Adrenal gland (tissue), 12 donors: Measurements from ENCODE around the gene CCDC124. TPM values are rescaled to one million over a fixed set of nuclear protein-coding genes. Genes with fewer than 3 reads are reported as not detected.

ENCODE experiments used
- DNase-seq, 7 donors: peaks; one replicate each; pipeline ENCODE4 v3.0.0-alpha.2; 2019 to 2020
- H3K27ac ChIP-seq, 5 donors: fragments of 200-600 bp; sonication (generic) in 4 of 5; 1 replicate in 3 of 5; 2 replicates in 2 of 5; pipeline versions ENCODE4 v1.5.1 to v1.8.0; 2016 to 2020; ENCODE audit warnings: mild to moderate bottlenecking in 1 of 5
- H3K27me3 ChIP-seq: fragments of 200-600 bp; 2 replicates; pipeline ENCODE4 v1.8.0; 2021
- H3K36me3 ChIP-seq, 2 donors: fragments of 200-600 bp; replicated peaks in 1 of 2; 1 replicate in 1 of 2; 2 replicates in 1 of 2; pipeline versions ENCODE4 v1.5.1 to v1.8.0; 2018 to 2022
- H3K4me1 ChIP-seq, 2 donors: fragments of 200-600 bp; replicated peaks in 1 of 2; 1 replicate in 1 of 2; 2 replicates in 1 of 2; pipeline versions ENCODE4 v1.5.1 to v1.8.0; 2018 to 2021
- H3K4me3 ChIP-seq, 4 donors: fragments of 200-600 bp; sonication (generic) in 3 of 4; one replicate each; pipeline ENCODE4 v1.5.1; 2016 to 2018
- H3K9me3 ChIP-seq, 3 donors: fragments of 200-600 bp; sonication (generic) in 1 of 3; replicated peaks in 1 of 3; 1 replicate in 2 of 3; 2 replicates in 1 of 3; pipeline versions ENCODE4 v1.5.1 to v1.8.0; 2016 to 2021
- POLR2A ChIP-seq, 2 donors: fragments of 450-650 bp; IDR thresholded peaks; one replicate each; pipeline ENCODE4 v1.6.1; 2017; ENCODE audit warnings: antibody characterized with exemption in 2 of 2, mild to moderate bottlenecking in 2 of 2, moderate library complexity in 1 of 2
- WGBS, 4 donors: extraction: QIAGEN DNeasy Blood & Tissue Kit in 2 of 4; methylation state at CpG; one replicate each; pipeline versions ENCODE4 v1.1.5 to v1.1.7; 2013 to 2017; 5-methylcytosine and 5-hydroxymethylcytosine counted together
- intact Hi-C, 2 donors: fragments of 100-400 bp; cut with DNase I; formaldehyde crosslinking; loops; one replicate each; pipeline versions ENCODE4 v1.14.1 to v1.15.0; 2022 to 2023
- polyA plus RNA-seq, 3 donors: library from polyadenylated mRNA; stranded (reverse); fragments of 200-250 nt in 2 of 3; fragments of 350-450 nt in 1 of 3; fragmentation: Illumina TruSeq in 1 of 3; extraction: RNeasy Lipid Tissue Mini Kit (QIAGEN cat#74804) in 1 of 3; gene quantifications; one replicate each; pipeline ENCODE4 v1.2.3, GENCODE V29; 2013 to 2014
- total RNA-seq, 9 donors: library from RNA; depleted of rRNA in 4 of 9; stranded (reverse); fragments of >200 nt in 4 of 9; fragments of 120-200 nt in 1 of 9; fragmentation: NEBNext Ultra II Directional in 1 of 9; extraction: Animal tissue kit (Norgen Biotek cat#: 25700) in 1 of 9; gene quantifications; one replicate each; pipeline versions ENCODE4 v1.1.0 to v1.2.4, GENCODE V29; 2013 to 2023
- TF ChIP-seq, protein P1 (sequence below), 6 experiments: fragments of 450-650 bp in 4 of 6; fragments of 200-600 bp in 2 of 6; sonication (generic) in 1 of 6; IDR thresholded peaks; 1 replicate in 5 of 6; 2 replicates in 1 of 6; pipeline versions ENCODE4 v1.5.1 to v1.8.0; 2016 to 2021; ENCODE audit warnings: antibody characterized with exemption in 6 of 6, mild to moderate bottlenecking in 2 of 6, moderate library complexity in 1 of 6
- donor health status: healthy with polysubstance abuse.
- donor health status: Bipolar disorder and iron deficiency.
- donor health status: DM: yes; HTN: yes; CAD: no.
- donor health status: DM: no; HTN: no; CAD: no.
- donor health status: DM: no; HTN: no; CAD: no.
- donor health status: DM: yes; HTN: yes; CAD: no.

CCDC124 gene
- total and polyA plus RNA-seq, 12 donors, result 11.3 to 143 (median 65.9) TPM

DNA sequence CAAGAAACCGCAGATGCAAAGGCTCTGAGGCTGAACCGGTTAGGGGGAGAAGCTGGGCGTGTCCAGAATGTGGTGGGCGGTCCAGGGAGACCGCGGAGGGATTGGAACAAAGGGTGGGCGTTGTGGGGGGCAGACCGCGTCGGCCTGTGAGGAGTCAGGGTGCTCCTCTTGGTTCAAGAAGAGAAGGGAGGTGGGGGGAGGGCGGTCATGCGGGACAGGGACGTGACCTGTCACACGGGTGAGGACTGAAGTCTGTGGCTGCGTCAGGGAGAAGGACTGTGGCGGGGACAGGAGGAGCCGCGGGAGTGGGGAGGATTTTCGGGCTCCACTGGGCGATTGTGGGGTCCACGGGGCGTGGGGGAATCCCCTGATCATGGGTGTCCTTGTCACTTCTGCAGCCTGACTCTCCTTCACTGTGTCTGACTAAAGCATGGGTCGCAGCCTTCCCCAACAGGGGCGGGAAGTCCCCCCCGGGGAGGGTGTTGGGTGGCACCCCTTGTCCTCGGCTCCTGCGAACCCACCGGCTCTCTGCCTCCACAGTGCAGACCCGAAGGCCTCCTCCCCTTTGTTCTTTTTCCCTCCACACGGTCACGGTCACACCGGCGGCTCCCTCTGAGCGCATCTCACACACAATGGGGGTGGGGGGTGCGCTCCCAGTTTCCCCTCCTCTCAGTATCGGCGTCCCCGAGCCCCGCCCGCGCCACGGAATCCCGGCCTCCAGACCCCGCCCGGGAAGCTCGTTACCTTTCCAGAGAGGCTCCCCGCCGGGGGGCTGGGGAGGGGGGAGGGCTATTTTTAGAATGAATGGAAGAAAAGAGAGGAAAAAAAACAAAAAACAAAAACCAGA is 17.7 kb downstream of the CCDC124 start:
- peak in 1 of 7 donors; percentile 39 for DNase-seq
- Histone ChIP-seq H3K4me1 (peaks cover 0 to 41% of the 10 kb centered on the region in 2 donors), H3K9me3 (no peaks in the 10 kb centered on the region), H3K4me3 (no peak overlapping the region), H3K27ac (no peak overlapping the region), H3K36me3 (no peaks in the 10 kb centered on the region), H3K27me3 (peaks cover 44% of the 10 kb centered on the region)
- 3 to 5% (median 4%) methylated on average over 33 to 48 of the region's 48 CpGs for WGBS, 4 donors
- TF ChIP-seq, protein P1, sequence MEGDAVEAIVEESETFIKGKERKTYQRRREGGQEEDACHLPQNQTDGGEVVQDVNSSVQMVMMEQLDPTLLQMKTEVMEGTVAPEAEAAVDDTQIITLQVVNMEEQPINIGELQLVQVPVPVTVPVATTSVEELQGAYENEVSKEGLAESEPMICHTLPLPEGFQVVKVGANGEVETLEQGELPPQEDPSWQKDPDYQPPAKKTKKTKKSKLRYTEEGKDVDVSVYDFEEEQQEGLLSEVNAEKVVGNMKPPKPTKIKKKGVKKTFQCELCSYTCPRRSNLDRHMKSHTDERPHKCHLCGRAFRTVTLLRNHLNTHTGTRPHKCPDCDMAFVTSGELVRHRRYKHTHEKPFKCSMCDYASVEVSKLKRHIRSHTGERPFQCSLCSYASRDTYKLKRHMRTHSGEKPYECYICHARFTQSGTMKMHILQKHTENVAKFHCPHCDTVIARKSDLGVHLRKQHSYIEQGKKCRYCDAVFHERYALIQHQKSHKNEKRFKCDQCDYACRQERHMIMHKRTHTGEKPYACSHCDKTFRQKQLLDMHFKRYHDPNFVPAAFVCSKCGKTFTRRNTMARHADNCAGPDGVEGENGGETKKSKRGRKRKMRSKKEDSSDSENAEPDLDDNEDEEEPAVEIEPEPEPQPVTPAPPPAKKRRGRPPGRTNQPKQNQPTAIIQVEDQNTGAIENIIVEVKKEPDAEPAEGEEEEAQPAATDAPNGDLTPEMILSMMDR (IDR thresholded peaks at IDR 0.05), result no peak
- no peak for TF ChIP-seq POLR2A (IDR thresholded peaks at IDR 0.05)
- intact Hi-C loops, result no loop called here

DNA sequence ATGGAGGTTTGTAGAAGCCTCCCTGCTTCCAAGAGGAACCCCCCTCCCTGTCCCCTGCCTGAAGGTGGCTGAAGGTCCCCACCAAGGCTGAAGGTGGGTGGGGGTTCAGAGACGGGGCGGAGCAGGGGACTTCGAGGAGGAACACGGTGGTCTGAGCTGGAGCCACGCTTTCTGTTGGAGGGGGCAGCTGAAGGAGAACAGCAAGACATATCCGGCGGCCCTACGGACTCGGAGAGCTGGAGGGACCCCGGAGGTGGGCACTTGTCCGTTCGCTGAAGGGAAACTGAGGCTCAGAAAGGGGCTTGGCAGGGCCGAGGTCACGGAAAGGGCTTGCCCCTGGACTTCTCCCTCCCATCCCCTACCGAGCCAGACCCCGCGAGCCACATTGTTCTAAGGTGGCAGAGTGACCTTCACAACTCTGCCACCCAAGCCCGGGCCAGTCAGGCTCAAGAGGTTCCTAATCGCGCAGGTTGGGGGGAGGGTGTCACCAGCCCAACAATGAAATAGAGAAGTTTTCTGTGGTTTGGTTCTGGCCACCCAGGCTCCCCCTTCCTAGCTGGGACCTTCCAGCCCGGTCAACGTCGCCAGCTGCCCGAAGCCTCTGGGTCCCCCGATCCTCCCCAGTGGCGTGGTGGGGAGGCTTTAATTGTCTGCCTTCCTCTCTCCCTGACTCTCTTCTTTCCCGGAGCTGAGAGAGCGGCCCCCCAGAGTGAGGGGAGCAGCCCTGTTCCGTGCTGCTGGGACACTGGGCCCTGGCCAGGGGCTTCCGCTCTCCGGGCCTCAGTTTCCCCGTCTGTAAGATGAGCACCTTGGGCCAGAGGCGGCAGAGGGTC is 18.6 kb downstream of the CCDC124 start:
- WGBS, 4 donors, result 1 to 4% (median 2%) methylated on average over 29 to 33 of the region's 33 CpGs
- no peak overlapping the region for H3K27ac ChIP-seq
- intact Hi-C loops, result no loop called here
- no peaks in the 10 kb centered on the region for H3K36me3 ChIP-seq
- H3K9me3 ChIP-seq, result no peaks in the 10 kb centered on the region
- TF ChIP-seq, protein P1 (IDR thresholded peaks at IDR 0.05), result no peak
- no peak for TF ChIP-seq POLR2A (IDR thresholded peaks at IDR 0.05)
- H3K27me3 ChIP-seq, result peaks cover 50% of the 10 kb centered on the region
- no peak for DNase-seq
- H3K4me3 ChIP-seq, result no peak overlapping the region
- peaks cover 0 to 41% of the 10 kb centered on the region in 2 donors for H3K4me1 ChIP-seq

DNA sequence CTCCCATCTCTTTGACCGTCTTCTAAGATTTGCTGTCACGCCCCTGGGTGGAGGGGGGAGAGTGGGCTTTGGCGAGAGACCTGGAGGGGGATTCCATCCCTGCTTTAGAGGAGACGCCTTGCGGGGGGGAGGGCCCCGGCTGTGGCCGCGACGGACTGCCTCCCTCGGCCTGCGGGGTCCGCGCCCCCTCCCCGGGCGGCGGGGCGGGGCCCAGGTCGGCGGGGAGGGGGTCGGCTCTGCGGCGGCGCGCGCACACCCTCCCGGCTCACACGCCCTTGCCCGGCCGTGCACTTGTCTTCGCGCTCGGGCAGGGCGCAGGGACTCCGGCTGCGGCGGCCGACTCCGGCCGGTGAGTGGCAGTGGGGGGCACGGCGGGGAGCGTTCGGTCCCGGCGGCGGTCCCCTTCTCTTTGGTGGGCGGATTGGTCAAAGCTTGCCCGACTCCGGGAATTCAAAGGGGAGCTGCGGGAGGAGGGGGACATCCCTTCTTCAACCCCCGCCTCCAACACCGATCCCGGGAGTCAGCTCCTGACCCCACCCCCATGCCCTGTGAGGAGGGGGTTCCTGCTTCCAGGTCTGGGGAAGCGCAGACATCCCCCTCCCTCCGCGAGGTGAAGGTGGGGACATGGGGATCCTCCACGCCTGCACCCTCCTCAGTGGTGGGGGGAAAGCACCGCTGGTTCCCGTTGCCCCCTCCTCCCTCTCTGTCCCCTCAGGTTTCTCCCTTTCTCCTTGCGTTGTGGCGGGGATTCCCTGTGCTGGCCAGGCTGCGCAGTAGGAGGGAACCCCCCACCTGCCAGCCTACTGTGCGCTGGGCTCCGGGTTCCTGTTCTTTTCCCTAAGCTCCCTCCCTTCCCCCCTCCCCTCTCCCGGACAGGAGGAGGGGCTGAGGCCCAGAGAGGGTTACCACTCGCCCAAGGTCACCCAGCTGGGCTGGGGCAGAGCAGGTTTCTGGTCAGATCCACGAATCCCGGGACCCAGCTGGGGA is 19.5 kb downstream of the CCDC124 start:
- TF ChIP-seq, protein P1 (IDR thresholded peaks at IDR 0.05), result no peak
- TF ChIP-seq POLR2A (IDR thresholded peaks at IDR 0.05), result no peak
- WGBS, 4 donors, result 1 to 3% (median 2%) methylated on average over 12 to 68 of the region's 68 CpGs
- H3K9me3 ChIP-seq, result no peaks in the 10 kb centered on the region
- peaks cover 50% of the 10 kb centered on the region for H3K27me3 ChIP-seq
- intact Hi-C loops, result no loop called here
- no peak overlapping the region for H3K27ac ChIP-seq
- no peaks in the 10 kb centered on the region for H3K36me3 ChIP-seq
- no peak overlapping the region for H3K4me3 ChIP-seq
- H3K4me1 ChIP-seq, result peaks cover 0 to 37% of the 10 kb centered on the region in 2 donors
- DNase-seq, result no peak
